K562 (cell line): Measurements from ENCODE around the gene SIRT2. TPM values are rescaled to one million over a fixed set of nuclear protein-coding genes. Genes with fewer than 3 reads are reported as not detected.

ENCODE experiments used
- ELF1 ChIP-seq: fragments of 200-800 bp; sonication (Bioruptor generic); IDR thresholded peaks from 2 replicates; pipeline ENCODE4 v1.6.1; 2016; ENCODE audit warnings: missing genetic modification characterization, missing compliant biosample characterization
- GMEB1 ChIP-seq: fragments of 250-450 bp; sonication (Bioruptor Pico); IDR thresholded peaks from 2 replicates; pipeline ENCODE4 v1.4.0; 2020; ENCODE audit warnings: mild to moderate bottlenecking
- HDAC2 ChIP-seq: fragments of 450-650 bp; IDR thresholded peaks from 2 replicates; pipeline ENCODE4 v1.6.1; 2016; ENCODE audit warnings: mild to moderate bottlenecking
- KDM1A ChIP-seq, 2 experiments: fragments of 450-650 bp; IDR thresholded peaks; 2 replicates each; pipeline ENCODE4 v1.6.1; 2016; ENCODE audit warnings: mild to moderate bottlenecking in 2 of 2
- MCM5 ChIP-seq: fragments of 450-650 bp; IDR thresholded peaks from 2 replicates; pipeline ENCODE4 v1.6.1; 2016; ENCODE audit warnings: low read depth
- MEF2D ChIP-seq: conservative IDR thresholded peaks from 2 replicates; pipeline ENCODE4 v1.6.1; 2016; ENCODE audit warnings: low read depth, missing genetic modification characterization, missing compliant biosample characterization
- RB1 ChIP-seq: fragments of 450-650 bp; IDR thresholded peaks from 2 replicates; pipeline ENCODE4 v1.6.1; 2017; ENCODE audit warnings: low read depth, mild to moderate bottlenecking
- RBM22 ChIP-seq: fragments of 200-400 bp; formaldehyde crosslinking; IDR thresholded peaks from 2 replicates; pipeline ENCODE4 v1.6.1; 2018; ENCODE audit warnings: low read length, low read depth; ENCODE audit not compliant: poor library complexity, severe bottlenecking
- SMAD4 ChIP-seq: fragments of 250-450 bp; sonication (Bioruptor Pico); conservative IDR thresholded peaks from 2 replicates; pipeline ENCODE4 v1.8.0; 2021; ENCODE audit warnings: inconsistent platforms, mild to moderate bottlenecking, moderate library complexity
- SMARCA5 ChIP-seq: fragments of 450-650 bp; IDR thresholded peaks from 2 replicates; pipeline ENCODE4 v1.6.1; 2016
- TAF1 ChIP-seq: IDR thresholded peaks from 2 replicates; pipeline ENCODE4 v1.6.1; 2011; ENCODE audit warnings: mild to moderate bottlenecking, low read length, moderate library complexity; ENCODE audit not compliant: insufficient read depth, control insufficient read depth, severe bottlenecking; ENCODE audit errors: extremely low read depth
- TSC22D4 ChIP-seq: fragments of 450-650 bp; IDR thresholded peaks from 2 replicates; pipeline ENCODE4 v1.6.1; 2016; ENCODE audit warnings: missing genetic modification characterization, missing biosample characterization, control low read depth
- XRCC3 ChIP-seq: fragments of 450-650 bp; IDR thresholded peaks from 2 replicates; pipeline ENCODE4 v1.6.1; 2017; ENCODE audit warnings: mild to moderate bottlenecking, moderate library complexity
- ZBTB8A ChIP-seq: fragments of 450-650 bp; IDR thresholded peaks from 2 replicates; pipeline ENCODE4 v1.6.1; 2018; ENCODE audit warnings: mild to moderate bottlenecking, moderate library complexity; ENCODE audit not compliant: partially characterized antibody
- ZC3H8 ChIP-seq: fragments of 450-650 bp; IDR thresholded peaks from 2 replicates; pipeline ENCODE4 v1.6.1; 2017
- ZNF407 ChIP-seq: fragments of 450-650 bp; IDR thresholded peaks from 2 replicates; pipeline ENCODE4 v1.6.1; 2016; ENCODE audit warnings: low read depth
- ZNF431 ChIP-seq: sonication (generic); formaldehyde crosslinking; IDR thresholded peaks from 2 replicates; pipeline ENCODE4 v1.8.0; 2022; ENCODE audit warnings: mild to moderate bottlenecking, missing genetic modification reagents
- polyA plus RNA-seq, 8 experiments: library from polyadenylated mRNA; depleted of rRNA in 4 of 8; stranded (reverse) in 5 of 8; unstranded in 3 of 8; fragments of >200 nt; fragmentation: Nextera tagmentation in 2 of 8; fragmentation: Illumina TruSeq in 1 of 8; extraction: Ambion mirVana in 2 of 8; extraction: Trizol in 1 of 8; gene quantifications; 2 replicates each; pipeline versions ENCODE4 v1.2.1 to v1.2.3, GENCODE V29; 2011 to 2014; ENCODE audit warnings: inconsistent platforms in 1 of 8, missing spikeins in 1 of 8
- total RNA-seq, 7 experiments: library from RNA; depleted of rRNA in 6 of 7; stranded (reverse); fragments of >200 nt in 6 of 7; fragmentation: Illumina TruSeq in 2 of 7; extraction: Trizol in 2 of 7; gene quantifications; 2 replicates each; pipeline versions ENCODE4 v1.2.1 to v1.2.3, GENCODE V29; 2011 to 2021; ENCODE audit warnings: low replicate concordance in 1 of 7

The SIRT2 gene
- total and polyA plus RNA-seq, 9 of the 15 experiments (the other 6 are each of a cell fraction or from before 2014, with no cell fraction given) = 2.3 to 35.2 (median 22.9) TPM

GRCh38 chr19:38851622-38852230, 47.7 kb downstream of the SIRT2 start (continued):
- TF ChIP-seq ZNF407 (no peak), ZNF431 (CRISPR knock-in tag) (0 out of 2 replicates have a peak, but pooled peaks have one; percentile 38), HDAC2 (peak; percentile 70), TSC22D4 (tag) (no peak), MEF2D (tag) (no peak), SMAD4 (peak; percentile 57), ZBTB8A (no peak), MCM5 (no peak), RB1 (peak; percentile 60; the same call in 1 of the 2 replicates), TAF1 (peak; percentile 61), KDM1A (IDR thresholded peaks at IDR 0.05) (peak in 1 of 2 experiments; percentile 50; a peak in 1 of 4 replicates), ELF1 (tag) (no peak; the same call in 1 of the 2 replicates), RBM22 (no peak), XRCC3 (no peak), SMARCA5 (no peak), ZC3H8 (no peak), GMEB1 (CRISPR knock-in tag) (peak; percentile 82)
